K562 (cell line): ENCODE data around the gene MED15. TPM values are rescaled to one million over a fixed set of nuclear protein-coding genes. Genes with fewer than 3 reads are reported as not detected.

Experiments used
- FUS ChIP-seq: fragments of 200-400 bp; formaldehyde crosslinking; optimal IDR thresholded peaks from 2 replicates; pipeline ENCODE3; 2017; ENCODE audit warnings: low read depth, low read length
- MEF2A ChIP-seq: IDR thresholded peaks from 2 replicates; pipeline ENCODE4 v1.6.1; 2011; ENCODE audit warnings: low read depth, mild to moderate bottlenecking, low read length, moderate library complexity; ENCODE audit not compliant: control insufficient read depth
- NCOA4 ChIP-seq: fragments of 450-650 bp; IDR thresholded peaks from 2 replicates; pipeline ENCODE4 v1.6.1; 2018; ENCODE audit warnings: mild to moderate bottlenecking; ENCODE audit not compliant: partially characterized antibody
- PRMT5 ChIP-seq: sonication (generic); formaldehyde crosslinking; IDR thresholded peaks from 2 replicates; pipeline ENCODE4 v1.5.0; 2020; ENCODE audit warnings: missing genetic modification reagents
- RB1 ChIP-seq: fragments of 450-650 bp; IDR thresholded peaks from 2 replicates; pipeline ENCODE4 v1.6.1; 2017; ENCODE audit warnings: low read depth, mild to moderate bottlenecking
- TBL1XR1 ChIP-seq, 2 experiments: IDR thresholded peaks; 2 replicates each; pipeline ENCODE4 v1.6.1; 2012; ENCODE audit warnings: improper control_type of control experiment in 2 of 2, low read length in 2 of 2, mild to moderate bottlenecking in 1 of 2
- ZNF143 ChIP-seq: sonication (generic); formaldehyde crosslinking; IDR thresholded peaks from 2 replicates; pipeline ENCODE4 v1.9.0; 2022; ENCODE audit warnings: mild to moderate bottlenecking, missing genetic modification reagents
- polyA plus RNA-seq, 8 experiments: library from polyadenylated mRNA; depleted of rRNA in 4 of 8; stranded (reverse) in 5 of 8; unstranded in 3 of 8; fragments of >200 nt; fragmentation: Nextera tagmentation in 2 of 8; fragmentation: Illumina TruSeq in 1 of 8; extraction: Ambion mirVana in 2 of 8; extraction: Trizol in 1 of 8; gene quantifications; 2 replicates each; pipeline versions ENCODE4 v1.2.1 to v1.2.3, GENCODE V29; 2011 to 2014; ENCODE audit warnings: inconsistent platforms in 1 of 8, missing spikeins in 1 of 8
- total RNA-seq, 7 experiments: library from RNA; depleted of rRNA in 6 of 7; stranded (reverse); fragments of >200 nt in 6 of 7; fragmentation: Illumina TruSeq in 2 of 7; extraction: Trizol in 2 of 7; gene quantifications; 2 replicates each; pipeline versions ENCODE4 v1.2.1 to v1.2.3, GENCODE V29; 2011 to 2021; ENCODE audit warnings: low replicate concordance in 1 of 7
- TF ChIP-seq, protein P1 (sequence below): fragments of 450-650 bp; IDR thresholded peaks from 2 replicates; pipeline ENCODE4 v1.6.1; 2016; ENCODE audit warnings: borderline replicate concordance
- TF ChIP-seq, protein P2 (sequence below): fragments of 250-450 bp; sonication (Bioruptor Pico); IDR thresholded peaks from 2 replicates; pipeline ENCODE4 v1.6.1; 2021; ENCODE audit warnings: mild to moderate bottlenecking
- TF ChIP-seq, protein P3 (sequence below): IDR thresholded peaks from 2 replicates; pipeline ENCODE4 v1.6.1; 2014; ENCODE audit warnings: antibody characterized with exemption
- TF ChIP-seq, protein P4 (sequence below): fragments of 450-650 bp; IDR thresholded peaks from 2 replicates; pipeline ENCODE4 v1.6.1; 2017; ENCODE audit warnings: mild to moderate bottlenecking, moderate library complexity
- TF ChIP-seq, protein P5 (sequence below): fragments of 150-350 bp; conservative IDR thresholded peaks from 2 replicates; pipeline ENCODE4 v1.6.1; 2014; ENCODE audit warnings: low read length
- TF ChIP-seq, protein P6 (sequence below): fragments of 450-650 bp; IDR thresholded peaks from 2 replicates; pipeline ENCODE4 v1.6.1; 2016; ENCODE audit warnings: mild to moderate bottlenecking
- TF ChIP-seq, protein P7 (sequence below): fragments of 450-650 bp; formaldehyde crosslinking; IDR thresholded peaks from 2 replicates; pipeline ENCODE4 v1.4.0; 2022; ENCODE audit warnings: missing genetic modification characterization

MED15 gene
- total and polyA plus RNA-seq, 9 of the 15 experiments (the other 6 are each of a cell fraction or from before 2014, with no cell fraction given), result 4.0 to 271 (median 60.1) TPM

DNA sequence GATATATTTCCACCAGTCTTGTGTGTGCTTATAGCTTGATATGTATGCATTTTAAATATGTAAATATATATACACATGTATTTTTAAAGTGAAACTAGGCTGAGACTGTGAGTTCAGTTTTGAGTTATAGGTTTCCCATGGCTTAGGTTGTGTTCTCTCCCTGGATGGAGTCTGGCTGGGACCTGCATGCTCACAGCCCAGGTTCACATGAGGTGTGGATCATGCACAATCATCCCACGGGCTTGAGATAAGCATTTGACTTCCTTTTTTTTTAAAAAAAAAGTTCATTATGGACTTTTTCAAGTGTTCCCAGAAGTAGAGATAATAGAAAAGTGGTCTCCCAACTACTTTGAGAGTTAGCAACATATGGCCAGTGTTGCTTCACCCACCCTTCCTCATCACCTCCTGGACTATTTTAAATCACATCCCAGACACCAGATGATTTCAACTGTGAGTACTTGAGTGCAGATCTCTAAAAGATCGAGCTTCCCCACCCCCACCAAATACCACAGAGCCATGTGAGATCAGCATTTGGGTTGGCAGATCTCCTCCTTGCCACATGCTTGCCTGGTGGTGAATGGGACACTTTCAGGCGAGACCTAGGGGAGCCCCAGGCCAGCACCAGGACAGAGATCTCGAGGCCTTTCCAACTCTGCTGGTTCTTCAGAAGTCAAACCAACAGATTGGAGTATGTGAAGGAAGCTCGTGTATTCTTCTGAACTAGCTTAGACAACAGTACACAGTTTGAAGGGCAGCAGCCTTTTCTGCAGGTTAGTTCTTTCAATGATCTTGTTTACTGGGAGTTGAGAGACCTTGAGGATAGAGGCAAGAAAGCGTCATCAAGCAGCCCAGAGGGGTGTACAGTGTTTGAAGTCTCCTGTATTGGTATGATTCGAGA lies 15.9 kb downstream of the MED15 start (continued):
- TF ChIP-seq, protein P1, sequence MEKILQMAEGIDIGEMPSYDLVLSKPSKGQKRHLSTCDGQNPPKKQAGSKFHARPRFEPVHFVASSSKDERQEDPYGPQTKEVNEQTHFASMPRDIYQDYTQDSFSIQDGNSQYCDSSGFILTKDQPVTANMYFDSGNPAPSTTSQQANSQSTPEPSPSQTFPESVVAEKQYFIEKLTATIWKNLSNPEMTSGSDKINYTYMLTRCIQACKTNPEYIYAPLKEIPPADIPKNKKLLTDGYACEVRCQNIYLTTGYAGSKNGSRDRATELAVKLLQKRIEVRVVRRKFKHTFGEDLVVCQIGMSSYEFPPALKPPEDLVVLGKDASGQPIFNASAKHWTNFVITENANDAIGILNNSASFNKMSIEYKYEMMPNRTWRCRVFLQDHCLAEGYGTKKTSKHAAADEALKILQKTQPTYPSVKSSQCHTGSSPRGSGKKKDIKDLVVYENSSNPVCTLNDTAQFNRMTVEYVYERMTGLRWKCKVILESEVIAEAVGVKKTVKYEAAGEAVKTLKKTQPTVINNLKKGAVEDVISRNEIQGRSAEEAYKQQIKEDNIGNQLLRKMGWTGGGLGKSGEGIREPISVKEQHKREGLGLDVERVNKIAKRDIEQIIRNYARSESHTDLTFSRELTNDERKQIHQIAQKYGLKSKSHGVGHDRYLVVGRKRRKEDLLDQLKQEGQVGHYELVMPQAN, result no peak
- TF ChIP-seq MEF2A, result no peak
- TF ChIP-seq, protein P2, sequence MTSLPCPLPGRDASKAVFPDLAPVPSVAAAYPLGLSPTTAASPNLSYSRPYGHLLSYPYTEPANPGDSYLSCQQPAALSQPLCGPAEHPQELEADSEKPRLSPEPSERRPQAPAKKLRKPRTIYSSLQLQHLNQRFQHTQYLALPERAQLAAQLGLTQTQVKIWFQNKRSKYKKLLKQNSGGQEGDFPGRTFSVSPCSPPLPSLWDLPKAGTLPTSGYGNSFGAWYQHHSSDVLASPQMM, result no peak
- TF ChIP-seq RB1, result no peak
- TF ChIP-seq, protein P3, sequence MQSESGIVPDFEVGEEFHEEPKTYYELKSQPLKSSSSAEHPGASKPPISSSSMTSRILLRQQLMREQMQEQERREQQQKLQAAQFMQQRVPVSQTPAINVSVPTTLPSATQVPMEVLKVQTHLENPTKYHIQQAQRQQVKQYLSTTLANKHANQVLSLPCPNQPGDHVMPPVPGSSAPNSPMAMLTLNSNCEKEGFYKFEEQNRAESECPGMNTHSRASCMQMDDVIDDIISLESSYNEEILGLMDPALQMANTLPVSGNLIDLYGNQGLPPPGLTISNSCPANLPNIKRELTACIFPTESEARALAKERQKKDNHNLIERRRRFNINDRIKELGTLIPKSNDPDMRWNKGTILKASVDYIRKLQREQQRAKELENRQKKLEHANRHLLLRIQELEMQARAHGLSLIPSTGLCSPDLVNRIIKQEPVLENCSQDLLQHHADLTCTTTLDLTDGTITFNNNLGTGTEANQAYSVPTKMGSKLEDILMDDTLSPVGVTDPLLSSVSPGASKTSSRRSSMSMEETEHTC, result no peak
- TF ChIP-seq, protein P4, sequence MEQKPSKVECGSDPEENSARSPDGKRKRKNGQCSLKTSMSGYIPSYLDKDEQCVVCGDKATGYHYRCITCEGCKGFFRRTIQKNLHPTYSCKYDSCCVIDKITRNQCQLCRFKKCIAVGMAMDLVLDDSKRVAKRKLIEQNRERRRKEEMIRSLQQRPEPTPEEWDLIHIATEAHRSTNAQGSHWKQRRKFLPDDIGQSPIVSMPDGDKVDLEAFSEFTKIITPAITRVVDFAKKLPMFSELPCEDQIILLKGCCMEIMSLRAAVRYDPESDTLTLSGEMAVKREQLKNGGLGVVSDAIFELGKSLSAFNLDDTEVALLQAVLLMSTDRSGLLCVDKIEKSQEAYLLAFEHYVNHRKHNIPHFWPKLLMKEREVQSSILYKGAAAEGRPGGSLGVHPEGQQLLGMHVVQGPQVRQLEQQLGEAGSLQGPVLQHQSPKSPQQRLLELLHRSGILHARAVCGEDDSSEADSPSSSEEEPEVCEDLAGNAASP, result no peak
- no peak for TF ChIP-seq FUS
- TF ChIP-seq, protein P5, sequence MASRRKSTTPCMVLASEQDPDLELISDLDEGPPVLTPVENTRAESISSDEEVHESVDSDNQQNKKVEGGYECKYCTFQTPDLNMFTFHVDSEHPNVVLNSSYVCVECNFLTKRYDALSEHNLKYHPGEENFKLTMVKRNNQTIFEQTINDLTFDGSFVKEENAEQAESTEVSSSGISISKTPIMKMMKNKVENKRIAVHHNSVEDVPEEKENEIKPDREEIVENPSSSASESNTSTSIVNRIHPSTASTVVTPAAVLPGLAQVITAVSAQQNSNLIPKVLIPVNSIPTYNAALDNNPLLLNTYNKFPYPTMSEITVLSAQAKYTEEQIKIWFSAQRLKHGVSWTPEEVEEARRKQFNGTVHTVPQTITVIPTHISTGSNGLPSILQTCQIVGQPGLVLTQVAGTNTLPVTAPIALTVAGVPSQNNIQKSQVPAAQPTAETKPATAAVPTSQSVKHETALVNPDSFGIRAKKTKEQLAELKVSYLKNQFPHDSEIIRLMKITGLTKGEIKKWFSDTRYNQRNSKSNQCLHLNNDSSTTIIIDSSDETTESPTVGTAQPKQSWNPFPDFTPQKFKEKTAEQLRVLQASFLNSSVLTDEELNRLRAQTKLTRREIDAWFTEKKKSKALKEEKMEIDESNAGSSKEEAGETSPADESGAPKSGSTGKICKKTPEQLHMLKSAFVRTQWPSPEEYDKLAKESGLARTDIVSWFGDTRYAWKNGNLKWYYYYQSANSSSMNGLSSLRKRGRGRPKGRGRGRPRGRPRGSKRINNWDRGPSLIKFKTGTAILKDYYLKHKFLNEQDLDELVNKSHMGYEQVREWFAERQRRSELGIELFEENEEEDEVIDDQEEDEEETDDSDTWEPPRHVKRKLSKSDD, result no peak
- TF ChIP-seq TBL1XR1 (IDR thresholded peaks at IDR 0.05; ENCODE audit: low read length in 2 of 2), result peak in 1 of 2 experiments; percentile 86; a peak in 2 of 4 replicates
- no peak for TF ChIP-seq PRMT5 (CRISPR knock-in tag)
- TF ChIP-seq, protein P6, sequence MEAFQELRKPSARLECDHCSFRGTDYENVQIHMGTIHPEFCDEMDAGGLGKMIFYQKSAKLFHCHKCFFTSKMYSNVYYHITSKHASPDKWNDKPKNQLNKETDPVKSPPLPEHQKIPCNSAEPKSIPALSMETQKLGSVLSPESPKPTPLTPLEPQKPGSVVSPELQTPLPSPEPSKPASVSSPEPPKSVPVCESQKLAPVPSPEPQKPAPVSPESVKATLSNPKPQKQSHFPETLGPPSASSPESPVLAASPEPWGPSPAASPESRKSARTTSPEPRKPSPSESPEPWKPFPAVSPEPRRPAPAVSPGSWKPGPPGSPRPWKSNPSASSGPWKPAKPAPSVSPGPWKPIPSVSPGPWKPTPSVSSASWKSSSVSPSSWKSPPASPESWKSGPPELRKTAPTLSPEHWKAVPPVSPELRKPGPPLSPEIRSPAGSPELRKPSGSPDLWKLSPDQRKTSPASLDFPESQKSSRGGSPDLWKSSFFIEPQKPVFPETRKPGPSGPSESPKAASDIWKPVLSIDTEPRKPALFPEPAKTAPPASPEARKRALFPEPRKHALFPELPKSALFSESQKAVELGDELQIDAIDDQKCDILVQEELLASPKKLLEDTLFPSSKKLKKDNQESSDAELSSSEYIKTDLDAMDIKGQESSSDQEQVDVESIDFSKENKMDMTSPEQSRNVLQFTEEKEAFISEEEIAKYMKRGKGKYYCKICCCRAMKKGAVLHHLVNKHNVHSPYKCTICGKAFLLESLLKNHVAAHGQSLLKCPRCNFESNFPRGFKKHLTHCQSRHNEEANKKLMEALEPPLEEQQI, result no peak
- no peak for TF ChIP-seq ZNF143 (CRISPR knock-in tag)
- TF ChIP-seq NCOA4, result no peak
- TF ChIP-seq, protein P7, sequence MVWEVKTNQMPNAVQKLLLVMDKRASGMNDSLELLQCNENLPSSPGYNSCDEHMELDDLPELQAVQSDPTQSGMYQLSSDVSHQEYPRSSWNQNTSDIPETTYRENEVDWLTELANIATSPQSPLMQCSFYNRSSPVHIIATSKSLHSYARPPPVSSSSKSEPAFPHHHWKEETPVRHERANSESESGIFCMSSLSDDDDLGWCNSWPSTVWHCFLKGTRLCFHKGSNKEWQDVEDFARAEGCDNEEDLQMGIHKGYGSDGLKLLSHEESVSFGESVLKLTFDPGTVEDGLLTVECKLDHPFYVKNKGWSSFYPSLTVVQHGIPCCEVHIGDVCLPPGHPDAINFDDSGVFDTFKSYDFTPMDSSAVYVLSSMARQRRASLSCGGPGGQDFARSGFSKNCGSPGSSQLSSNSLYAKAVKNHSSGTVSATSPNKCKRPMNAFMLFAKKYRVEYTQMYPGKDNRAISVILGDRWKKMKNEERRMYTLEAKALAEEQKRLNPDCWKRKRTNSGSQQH (CRISPR knock-in tag), result 0 out of 2 replicates have a peak, but pooled peaks have one; percentile 4
